BLaER1 treated with 17β-estradiol and CSF1 and Interleukin-3, amounts not matched to agents 10 nM and 100 nM (cell line): ENCODE results near the gene WNT7A.

Source experiments
- H3K27ac ChIP-seq, 11 experiments: shearing (Covaris generic); formaldehyde crosslinking; 2 replicates each; pipeline ENCODE4 v1.8.1; 2022
- H3K27me3 ChIP-seq, 11 experiments: shearing (Covaris generic); formaldehyde crosslinking; 2 replicates each; pipeline ENCODE4 v1.8.1; 2022
- H3K36me3 ChIP-seq, 11 experiments: shearing (Covaris generic); formaldehyde crosslinking; 2 replicates each; pipeline ENCODE4 v1.8.1; 2022
- H3K4me1 ChIP-seq, 10 experiments: shearing (Covaris generic); formaldehyde crosslinking; 2 replicates each; pipeline ENCODE4 v1.8.1; 2022
- H3K4me2 ChIP-seq, 11 experiments: shearing (Covaris generic); formaldehyde crosslinking; 2 replicates each; pipeline ENCODE4 v1.8.1; 2022
- H3K4me3 ChIP-seq, 10 experiments: shearing (Covaris generic); formaldehyde crosslinking; 2 replicates each; pipeline ENCODE4 v1.8.1; 2022
- H3K9ac ChIP-seq, 11 experiments: shearing (Covaris generic); formaldehyde crosslinking; 2 replicates each; pipeline ENCODE4 v1.8.1; 2022
- H3K9me3 ChIP-seq, 11 experiments: shearing (Covaris generic); formaldehyde crosslinking; replicated peaks in 1 of 11; 2 replicates each; pipeline ENCODE4 v1.8.1; 2022
- H4K20me1 ChIP-seq, 11 experiments: shearing (Covaris generic); formaldehyde crosslinking; 2 replicates each; pipeline ENCODE4 v1.8.1; 2022
- Cebpa-rat ChIP-seq, 11 experiments: shearing (Covaris generic); IDR thresholded peaks; 2 replicates each; pipeline ENCODE4 v1.8.1; 2022

The WNT7A gene

DNA sequence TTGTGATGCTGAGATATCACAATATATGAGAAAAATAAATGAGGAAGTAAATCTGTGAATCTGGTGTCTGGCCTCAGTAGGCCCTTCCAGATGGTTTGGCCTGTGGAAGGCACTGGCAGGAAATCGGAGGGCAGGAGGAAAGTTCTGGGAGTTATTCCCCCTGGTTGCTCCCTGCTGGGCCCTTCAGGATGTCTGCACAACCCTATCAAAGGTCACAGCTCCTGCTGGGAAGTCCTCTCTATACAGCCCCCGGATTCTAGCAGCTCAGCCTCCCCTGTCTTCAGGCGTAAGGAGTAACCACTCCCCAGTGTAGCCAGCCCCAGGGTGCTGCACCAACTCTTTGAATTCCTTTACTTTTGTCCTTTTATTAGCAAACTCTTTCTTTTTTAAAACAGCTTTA lies 56.2 kb downstream of the WNT7A start:
- Histone ChIP-seq H3K36me3 (no peaks in the 10 kb centered on the region), H3K4me3 (no peak overlapping the region), H3K27ac (no peak overlapping the region), H4K20me1 (no peaks in the 10 kb centered on the region), H3K9me3 (peaks cover 6 to 20% (median 15%) of the 10 kb centered on the region in 11 experiments; a peak in 16 of 22 replicates), H3K9ac (no peak overlapping the region), H3K27me3 (no peaks in the 10 kb centered on the region), H3K4me1 (no peaks in the 10 kb centered on the region), H3K4me2 (no peak overlapping the region)
- no peak for TF ChIP-seq Cebpa-rat (IDR thresholded peaks at IDR 0.05)

DNA sequence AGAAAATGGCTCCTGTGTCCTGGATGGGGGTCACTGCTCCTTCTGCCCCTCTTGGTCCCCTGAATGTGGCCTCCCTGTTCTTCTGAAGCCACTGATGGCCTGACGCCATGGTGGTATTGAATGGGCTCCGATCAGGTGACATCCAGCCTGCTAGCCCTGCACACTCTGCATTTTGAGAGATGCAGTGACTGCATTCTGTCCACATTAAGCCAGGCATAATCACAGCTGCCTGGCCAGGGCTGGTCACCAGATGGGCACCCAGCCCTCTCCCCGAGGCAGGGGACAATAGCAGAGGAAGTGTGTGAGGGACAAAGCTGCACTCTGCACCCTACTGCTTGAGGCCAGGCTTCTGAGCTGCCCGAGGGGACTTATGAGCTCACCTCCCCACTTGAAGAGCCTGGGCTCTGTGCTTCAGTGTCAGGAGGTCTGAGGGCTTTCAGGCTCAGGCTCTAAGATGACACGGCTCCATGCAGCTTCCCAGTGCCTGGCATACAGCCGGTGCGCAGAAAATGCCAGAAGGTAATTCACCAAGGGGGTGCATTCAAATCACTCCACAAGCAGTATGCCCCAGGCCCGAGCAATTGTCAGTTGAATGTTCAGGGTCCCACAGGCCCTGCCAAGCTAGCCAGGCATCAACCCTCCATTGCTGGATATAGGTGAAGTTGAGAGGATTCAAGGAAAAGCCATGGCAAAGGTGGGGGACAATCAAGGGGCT lies 56.8 kb downstream of the WNT7A start:
- no peak for TF ChIP-seq Cebpa-rat (IDR thresholded peaks at IDR 0.05)
- Histone ChIP-seq H3K36me3 (no peaks in the 10 kb centered on the region), H3K27me3 (no peaks in the 10 kb centered on the region)

DNA sequence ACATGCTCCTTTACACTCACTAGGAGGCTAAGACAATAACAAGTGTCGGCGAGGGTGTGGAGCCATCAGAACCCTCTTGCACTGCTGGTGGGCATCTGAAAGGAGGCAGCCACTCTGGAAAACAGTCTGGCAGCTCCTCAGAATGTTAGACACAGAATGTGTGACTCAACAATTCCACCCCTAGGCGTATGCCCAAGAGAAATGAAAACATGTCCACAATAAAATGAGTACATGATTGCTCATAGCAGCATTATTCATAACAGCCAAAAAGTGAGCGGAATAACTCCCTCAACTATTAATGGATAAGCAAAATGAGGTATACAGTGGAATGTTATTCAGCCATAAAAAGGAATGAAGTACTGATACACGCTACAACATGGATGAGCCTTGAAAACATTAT lies 57.8 kb downstream of the WNT7A start:
- no peak for TF ChIP-seq Cebpa-rat (IDR thresholded peaks at IDR 0.05)
- no peaks in the 10 kb centered on the region for H3K36me3 ChIP-seq
- no peaks in the 10 kb centered on the region for H3K4me1 ChIP-seq
- no peak overlapping the region for H3K4me2 ChIP-seq
- H3K27me3 ChIP-seq = no peaks in the 10 kb centered on the region
- no peak overlapping the region for H3K4me3 ChIP-seq
- H3K9ac ChIP-seq = no peak overlapping the region
- no peak overlapping the region for H3K27ac ChIP-seq
- H3K9me3 ChIP-seq = peaks cover 15 to 35% (median 25%) of the 10 kb centered on the region in 11 experiments
- no peaks in the 10 kb centered on the region for H4K20me1 ChIP-seq

More for the DNA sequence above, 56.8 kb downstream of the WNT7A start:
- H3K4me2 ChIP-seq = no peak overlapping the region
- no peaks in the 10 kb centered on the region for H3K4me1 ChIP-seq
- H3K9me3 ChIP-seq = peaks cover 6 to 25% (median 15%) of the 10 kb centered on the region in 11 experiments; a peak in 18 of 22 replicates
- H3K27ac ChIP-seq = no peak overlapping the region
- H3K9ac ChIP-seq = no peak overlapping the region
- H4K20me1 ChIP-seq = no peaks in the 10 kb centered on the region
- no peak overlapping the region for H3K4me3 ChIP-seq

DNA sequence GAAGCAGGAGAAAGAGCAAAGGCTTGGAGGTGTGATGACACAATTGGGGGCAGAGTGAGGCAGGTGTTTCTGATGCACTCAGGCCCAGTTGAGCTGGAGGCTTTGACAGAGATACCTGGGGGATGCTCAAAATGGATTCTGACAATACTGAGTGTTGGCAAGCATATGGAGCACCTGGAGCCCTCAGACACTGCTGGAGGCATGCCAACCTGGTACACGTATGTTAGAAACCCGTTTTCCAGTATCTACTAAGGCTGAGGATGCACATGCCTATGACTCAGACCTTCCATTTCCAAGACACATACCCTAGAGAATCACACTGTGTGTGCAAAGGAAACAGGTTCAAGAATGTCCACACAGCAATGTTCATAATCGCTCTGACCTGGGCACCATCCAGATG lies 58.7 kb downstream of the WNT7A start:
- Histone ChIP-seq H3K27me3 (no peaks in the 10 kb centered on the region), H3K4me1 (no peaks in the 10 kb centered on the region), H3K27ac (no peak overlapping the region)

DNA sequence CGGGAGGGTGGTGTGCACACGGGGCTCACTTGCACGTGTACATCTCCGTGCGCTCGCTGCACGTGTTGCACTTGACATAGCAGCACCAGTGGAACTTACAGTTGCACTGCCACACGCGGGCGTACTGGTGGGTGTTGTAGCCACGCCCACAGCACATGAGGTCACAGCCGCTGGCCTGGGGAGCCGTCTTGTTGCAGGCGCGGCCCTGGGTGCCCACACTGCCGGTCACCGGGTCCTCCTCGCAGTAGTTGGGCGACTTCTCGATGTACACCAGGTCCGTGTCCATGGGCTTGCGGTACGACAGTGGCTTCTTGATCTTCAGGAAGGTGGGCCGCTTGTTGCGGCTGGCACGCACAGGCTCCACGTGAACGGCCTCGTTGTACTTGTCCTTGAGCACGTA lies 61.0 kb downstream of the WNT7A start:
- Histone ChIP-seq H3K27me3 (no peaks in the 10 kb centered on the region), H3K4me1 (no peaks in the 10 kb centered on the region), H4K20me1 (no peaks in the 10 kb centered on the region), H3K27ac (no peak overlapping the region), H3K36me3 (no peaks in the 10 kb centered on the region), H3K9me3 (peaks cover 46 to 66% (median 56%) of the 10 kb centered on the region in 11 experiments), H3K9ac (no peak overlapping the region), H3K4me3 (no peak overlapping the region), H3K4me2 (no peak overlapping the region)
- no peak for TF ChIP-seq Cebpa-rat (IDR thresholded peaks at IDR 0.05)

More for the DNA sequence above, 58.7 kb downstream of the WNT7A start:
- no peak for TF ChIP-seq Cebpa-rat (IDR thresholded peaks at IDR 0.05)
- H3K4me3 ChIP-seq = no peak overlapping the region
- no peaks in the 10 kb centered on the region for H4K20me1 ChIP-seq
- H3K9me3 ChIP-seq = peaks cover 24 to 44% (median 34%) of the 10 kb centered on the region in 11 experiments
- no peak overlapping the region for H3K9ac ChIP-seq
- H3K36me3 ChIP-seq = no peaks in the 10 kb centered on the region
- H3K4me2 ChIP-seq = no peak overlapping the region

DNA sequence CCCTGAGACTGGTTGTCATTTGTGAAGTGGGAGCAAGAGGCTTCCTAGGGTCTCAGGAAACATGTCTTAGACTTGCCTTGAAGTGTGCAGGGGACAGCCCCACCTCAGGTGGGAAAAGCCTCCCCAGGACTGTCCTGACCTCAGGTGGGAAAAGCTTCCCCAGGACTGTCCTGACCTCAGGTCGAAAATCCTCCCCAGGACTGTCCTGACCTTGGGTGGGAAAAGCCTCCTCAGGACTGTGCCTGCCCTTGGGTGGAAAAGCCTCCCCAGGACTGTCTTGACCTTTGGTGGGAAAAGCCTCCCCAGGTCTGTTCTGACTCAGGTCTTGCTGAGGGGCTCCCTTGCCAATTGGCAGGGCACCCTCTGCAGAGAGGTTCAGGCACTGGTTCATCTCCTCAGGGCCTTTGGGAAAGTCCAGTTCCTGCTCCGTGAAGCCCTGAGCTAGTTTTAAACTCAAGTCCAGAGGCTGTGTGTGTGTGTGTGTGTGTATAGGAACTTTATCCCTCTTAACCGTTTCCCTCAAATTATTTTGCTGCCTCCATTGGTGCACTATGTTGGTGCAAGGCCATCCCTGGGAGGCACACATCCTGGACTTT lies 64.7 kb downstream of the WNT7A start:
- no peaks in the 10 kb centered on the region for H4K20me1 ChIP-seq
- peaks cover 54 to 81% (median 62%) of the 10 kb centered on the region in 11 experiments for H3K9me3 ChIP-seq
- no peak overlapping the region for H3K27ac ChIP-seq
- no peak for TF ChIP-seq Cebpa-rat (IDR thresholded peaks at IDR 0.05)
- H3K4me3 ChIP-seq = peak overlapping the region in 5 of 10 experiments; percentile 15 to 40 (median 16); a peak in 3 of 20 replicates
- no peaks in the 10 kb centered on the region for H3K36me3 ChIP-seq
- H3K27me3 ChIP-seq = no peaks in the 10 kb centered on the region
- H3K4me1 ChIP-seq = no peaks in the 10 kb centered on the region
- H3K9ac ChIP-seq = no peak overlapping the region
- no peak overlapping the region for H3K4me2 ChIP-seq

DNA sequence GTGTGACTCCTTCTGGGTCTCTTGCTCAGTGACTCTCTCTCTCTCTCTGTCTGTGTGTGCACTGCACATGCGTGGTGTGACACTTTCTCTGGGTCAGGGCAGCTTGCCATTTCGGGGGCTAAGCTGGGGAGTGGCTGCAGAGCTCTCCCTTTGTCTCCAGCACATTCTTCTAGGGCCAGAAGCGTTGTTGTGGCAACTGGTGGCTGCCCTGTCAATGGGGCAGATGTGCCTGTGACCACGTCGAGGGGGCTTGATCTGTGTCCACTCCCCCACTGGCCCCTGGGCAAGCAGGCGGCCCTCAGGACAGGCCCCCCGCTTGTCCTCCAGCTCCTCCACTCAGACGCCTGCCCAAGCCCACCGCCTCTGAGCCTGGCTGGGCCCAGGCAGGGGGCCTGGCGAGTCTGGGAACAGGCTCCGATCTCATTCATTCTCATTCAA lies 67.8 kb downstream of the WNT7A start:
- Histone ChIP-seq H3K4me3 (no peak overlapping the region), H3K9ac (no peak overlapping the region), H3K36me3 (no peaks in the 10 kb centered on the region), H4K20me1 (no peaks in the 10 kb centered on the region), H3K27me3 (no peaks in the 10 kb centered on the region), H3K9me3 (peaks cover 52 to 71% (median 61%) of the 10 kb centered on the region in 11 experiments), H3K4me1 (no peaks in the 10 kb centered on the region), H3K27ac (no peak overlapping the region), H3K4me2 (no peak overlapping the region)
- no peak for TF ChIP-seq Cebpa-rat (IDR thresholded peaks at IDR 0.05)

DNA sequence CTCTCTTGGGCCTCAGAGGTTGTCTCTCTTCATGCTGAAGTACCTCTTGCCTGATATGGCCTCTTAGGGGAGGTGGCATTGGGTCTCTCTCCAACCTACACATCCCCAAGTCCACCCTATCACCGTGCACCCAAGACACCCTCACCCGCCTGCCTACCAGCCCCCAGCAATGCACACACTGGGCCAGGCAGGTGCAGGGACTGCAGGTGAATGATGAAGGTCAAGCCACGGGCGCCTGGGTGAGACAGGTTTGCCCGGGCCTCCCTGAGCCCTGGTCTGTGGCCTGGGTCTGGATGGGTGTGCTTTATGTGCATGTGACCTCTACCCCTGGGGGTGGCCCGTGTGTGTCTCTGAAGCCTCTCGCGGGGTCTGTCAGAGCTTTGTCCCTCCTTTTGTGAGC lies 68.3 kb downstream of the WNT7A start:
- Histone ChIP-seq H3K9me3 (peaks cover 52 to 71% (median 61%) of the 10 kb centered on the region in 11 experiments), H3K4me2 (no peak overlapping the region), H3K9ac (no peak overlapping the region), H3K4me3 (no peak overlapping the region), H4K20me1 (no peaks in the 10 kb centered on the region), H3K27ac (no peak overlapping the region), H3K27me3 (no peaks in the 10 kb centered on the region), H3K4me1 (no peaks in the 10 kb centered on the region), H3K36me3 (no peaks in the 10 kb centered on the region)
- no peak for TF ChIP-seq Cebpa-rat (IDR thresholded peaks at IDR 0.05)

DNA sequence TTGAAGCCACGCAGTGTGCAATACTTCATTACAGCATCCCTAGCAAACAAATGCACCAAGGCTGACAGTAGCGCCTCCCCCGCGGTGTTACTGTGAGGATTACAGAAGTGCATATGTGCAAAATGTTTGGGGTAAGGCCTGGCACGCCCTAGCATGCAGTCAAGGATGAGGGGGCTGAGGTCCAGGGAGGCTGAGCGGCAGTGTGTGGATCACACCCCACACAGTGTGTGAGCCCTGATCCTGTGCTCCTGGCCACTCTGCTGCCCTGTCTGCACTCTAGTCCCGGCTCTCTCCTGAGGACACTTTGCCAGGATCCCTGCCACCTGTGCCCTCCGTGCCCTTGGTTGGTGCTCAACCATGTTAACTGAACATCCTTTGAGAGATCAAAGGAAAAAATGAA lies 71.3 kb downstream of the WNT7A start:
- H3K4me2 ChIP-seq = no peak overlapping the region
- H3K36me3 ChIP-seq = no peaks in the 10 kb centered on the region
- H4K20me1 ChIP-seq = no peaks in the 10 kb centered on the region
- TF ChIP-seq Cebpa-rat (IDR thresholded peaks at IDR 0.05) = no peak
- no peak overlapping the region for H3K27ac ChIP-seq
- no peak overlapping the region for H3K4me3 ChIP-seq
- peaks cover 23 to 48% (median 35%) of the 10 kb centered on the region in 11 experiments for H3K9me3 ChIP-seq
- no peak overlapping the region for H3K9ac ChIP-seq
- no peaks in the 10 kb centered on the region for H3K4me1 ChIP-seq
- H3K27me3 ChIP-seq = no peaks in the 10 kb centered on the region
